ENCODE data around the gene AKR7A2.
"Not testable (repeated sequence)": the region's sequence is repeated elsewhere in the genome, so short reads cannot be mapped to it uniquely, and the experiment has no call there.

The AKR7A2 gene

DNA sequence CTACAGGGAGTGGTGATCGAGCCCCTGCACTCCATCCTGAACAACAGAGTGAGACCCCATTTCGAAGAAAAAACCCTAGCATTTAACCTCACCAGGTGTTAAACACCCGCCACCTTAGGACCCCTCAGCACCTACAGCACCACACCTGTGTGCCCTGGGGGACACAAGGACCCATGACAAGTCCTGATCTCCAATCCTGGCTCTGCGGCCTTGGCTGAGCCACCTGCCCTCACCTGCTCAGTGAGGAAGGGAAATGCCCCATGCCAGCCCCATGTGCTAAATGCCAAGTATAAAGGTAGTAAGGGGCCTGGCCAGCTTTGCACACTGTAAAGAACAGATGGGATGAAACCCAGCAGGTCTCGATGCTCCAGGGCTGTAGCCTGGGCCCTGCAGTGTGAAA, 49.2 kb downstream of the AKR7A2 start:
- DNase-seq (ENCODE audit: low read depth) = no peak

DNA sequence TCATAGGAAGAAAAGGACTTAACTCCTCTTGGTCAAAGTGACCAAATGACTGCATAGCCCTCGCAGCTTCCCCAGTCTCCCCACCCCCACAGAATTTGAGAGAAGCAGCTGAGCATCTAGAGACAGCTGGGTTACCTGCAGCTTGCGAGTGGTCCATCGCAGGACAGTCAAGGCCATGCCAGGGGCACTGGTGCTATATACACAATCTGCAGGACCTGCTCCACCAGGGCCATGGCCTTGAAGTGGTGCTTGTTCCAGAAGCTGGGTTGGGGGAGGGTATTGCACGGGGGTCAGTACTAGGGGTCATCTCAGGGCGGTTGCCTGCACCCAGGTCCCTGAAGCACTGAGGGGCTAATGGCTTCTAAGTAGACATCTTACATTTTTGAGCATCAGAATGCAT, 49.9 kb downstream of the AKR7A2 start:
- DNase-seq (ENCODE audit: low read depth) = no peak

DNA sequence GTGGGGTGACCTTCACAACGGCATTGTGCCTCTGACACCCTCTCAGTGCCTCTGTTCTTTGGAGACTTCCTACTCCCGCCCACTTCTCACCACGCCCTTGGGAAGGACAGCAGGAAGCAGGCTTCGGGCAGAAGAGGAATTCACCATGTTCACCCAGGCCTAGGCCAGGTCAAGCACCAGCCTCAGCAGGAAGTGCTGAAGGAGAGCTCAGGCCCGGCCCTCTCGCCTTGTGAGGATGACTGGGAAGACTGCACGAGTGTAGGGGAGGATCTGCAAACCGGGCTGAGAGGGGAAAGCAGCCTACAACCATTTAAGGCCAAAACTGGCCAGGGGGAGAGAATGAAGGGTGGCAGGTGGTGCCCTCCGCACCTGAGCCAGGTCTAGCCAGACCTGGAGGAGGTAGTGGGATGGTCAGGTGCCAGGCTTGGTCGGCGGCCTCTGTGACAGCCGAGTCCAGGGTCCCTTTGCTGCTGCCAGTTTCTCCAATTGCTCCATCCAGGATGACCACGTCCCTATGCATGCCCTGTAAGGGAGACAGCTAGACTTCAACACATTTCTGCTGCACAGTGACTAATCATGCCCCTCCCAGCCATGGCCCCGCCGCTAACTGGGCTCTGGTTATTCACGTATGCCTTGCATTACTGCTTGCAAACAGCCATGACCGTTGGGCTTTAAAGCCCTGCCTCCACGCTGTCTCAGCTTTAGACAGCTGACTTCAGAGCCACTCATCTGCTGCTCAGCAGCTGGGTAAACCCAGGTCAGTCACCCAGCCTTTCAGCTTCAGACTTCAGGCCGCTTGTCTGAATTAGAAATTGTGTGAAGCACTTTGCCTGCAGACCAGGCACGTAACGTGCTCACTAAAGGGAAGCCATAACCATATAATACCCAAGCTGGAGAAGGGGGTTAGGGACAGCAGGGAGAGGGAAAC, 51.5 kb downstream of the AKR7A2 start:
- no peak for DNase-seq (ENCODE audit: low read depth)

DNA sequence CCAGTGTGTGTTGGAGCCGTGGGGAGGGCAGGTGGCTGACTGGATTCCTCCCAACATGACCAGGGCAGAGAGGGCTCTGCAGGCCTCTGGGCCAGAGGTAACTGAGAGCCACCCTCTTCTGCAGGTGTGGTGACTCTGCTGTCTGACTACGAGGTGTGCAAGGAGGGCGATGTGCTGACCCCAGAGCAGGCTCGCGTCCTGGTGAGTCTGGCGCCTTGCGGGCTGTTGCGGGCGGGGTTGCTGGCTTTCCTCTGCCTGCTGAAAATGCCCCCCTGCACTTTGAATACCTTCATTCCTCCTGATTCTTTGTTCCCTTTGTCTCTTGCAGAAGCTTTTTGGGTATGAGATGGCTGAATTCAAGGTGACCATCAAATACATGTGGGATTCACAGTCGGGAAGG, 53.6 kb downstream of the AKR7A2 start:
- no peak for DNase-seq (ENCODE audit: low read depth)

DNA sequence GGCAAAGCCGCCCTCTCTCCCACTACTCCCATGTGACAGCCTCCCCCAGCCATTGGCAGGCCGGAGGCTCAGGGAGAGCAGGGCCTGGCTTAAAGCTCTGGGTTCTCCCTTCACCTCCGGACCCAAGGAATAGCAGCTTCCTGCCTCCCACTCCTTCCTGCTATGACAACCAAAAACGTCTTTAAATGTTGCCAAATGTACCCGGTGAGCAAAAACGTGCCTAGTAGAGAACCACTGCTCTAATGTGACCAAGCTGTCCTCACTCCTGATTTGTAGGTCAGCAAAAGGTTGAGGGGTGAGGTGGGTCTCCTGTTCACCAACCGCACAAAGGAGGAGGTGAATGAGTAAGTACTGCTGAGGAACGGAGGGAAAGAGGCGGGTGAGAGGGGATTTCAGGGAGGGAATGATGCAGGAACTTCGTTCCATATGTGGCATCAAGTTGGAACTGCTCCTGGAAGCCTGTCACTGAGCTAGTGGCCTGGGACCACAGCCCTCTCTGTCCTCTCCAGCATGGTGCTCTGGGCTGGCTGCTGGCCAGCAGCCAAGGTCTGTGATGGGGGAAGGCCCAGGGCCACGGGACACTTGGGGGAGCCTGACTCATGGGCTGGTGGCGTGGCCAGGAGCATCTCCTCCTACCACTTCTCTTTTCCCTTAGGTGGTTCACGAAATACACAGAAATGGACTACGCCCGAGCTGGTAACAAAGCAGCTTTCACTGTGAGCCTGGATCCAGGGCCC, 54.6 kb downstream of the AKR7A2 start:
- no peak for DNase-seq (ENCODE audit: low read depth)

DNA sequence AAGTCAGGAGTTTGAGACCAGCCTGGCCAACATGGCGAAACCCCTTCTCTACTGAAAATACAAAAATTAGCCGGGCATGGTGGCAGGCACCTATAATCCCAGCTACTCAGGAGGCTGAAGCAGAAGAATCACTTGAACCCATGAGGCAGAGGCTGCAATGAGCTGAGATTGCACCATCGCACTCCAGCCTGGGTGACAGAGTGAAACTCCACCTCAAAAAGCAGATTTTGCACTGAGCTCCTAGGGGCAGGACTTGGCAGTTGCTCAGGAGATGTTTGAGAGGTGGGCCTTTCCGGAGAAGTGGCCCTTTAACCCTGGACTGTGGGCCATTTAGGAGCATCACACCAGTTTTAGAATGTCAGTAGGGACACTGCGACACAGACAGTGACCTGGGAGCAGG, 55.6 kb downstream of the AKR7A2 start:
- not testable (repeated sequence) for DNase-seq (ENCODE audit: low read depth)

DNA sequence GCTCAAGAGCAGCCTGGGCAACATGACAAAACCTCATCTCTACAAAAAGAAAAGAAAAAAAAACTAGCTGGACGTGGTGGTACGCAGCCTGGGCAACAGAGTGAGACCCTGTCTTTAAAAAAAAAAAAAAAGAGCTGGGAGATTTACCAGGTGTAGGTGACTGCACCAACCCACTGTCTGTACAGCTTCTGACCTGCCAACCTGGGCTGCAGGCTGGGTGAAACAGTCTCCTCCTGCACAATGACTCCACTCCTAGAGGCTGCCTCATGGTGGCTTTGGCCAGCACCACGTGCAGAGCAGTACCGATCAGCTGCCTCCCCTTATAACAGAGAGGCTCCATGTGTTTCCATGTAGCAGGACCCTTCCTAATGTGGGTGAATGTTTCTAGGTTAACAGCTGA, 56.7 kb downstream of the AKR7A2 start:
- DNase-seq (ENCODE audit: low read depth) = no peak

DNA sequence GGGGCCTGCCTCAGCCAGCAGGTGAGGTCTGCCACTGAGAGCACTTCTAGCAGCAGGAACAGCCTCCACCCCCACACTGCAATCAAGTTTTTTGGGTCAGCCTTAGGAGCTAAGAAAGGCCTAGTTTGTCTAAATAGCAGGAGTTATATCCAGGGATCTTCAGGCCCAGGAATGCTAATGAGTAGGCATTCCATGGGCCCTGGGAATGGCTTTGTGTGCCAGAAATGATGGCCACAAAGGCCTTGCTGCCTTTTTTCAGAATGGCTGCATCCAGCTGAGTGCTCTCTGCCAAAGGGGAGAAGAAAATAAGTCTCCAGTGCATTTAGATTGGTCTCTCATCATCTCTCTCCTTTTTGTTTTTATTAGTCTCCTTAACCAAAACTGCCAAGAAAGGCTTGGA, 57.5 kb downstream of the AKR7A2 start:
- no peak for DNase-seq (ENCODE audit: low read depth)

Measured in T follicular helper cell (primary cell).